NCI-H446 (cell line): ENCODE results near the gene TEX10.
"Not testable (repeated sequence)": the region's sequence is repeated elsewhere in the genome, so short reads cannot be mapped to it uniquely, and the experiment has no call there.

Experiments
- DNase-seq, 2 experiments: peaks; one replicate each; lab custom pipeline; 2025; lab: John Stamatoyannopoulos, UW

Gene TEX10

GRCh38 chr9:100352727-100353505 lies at the start of gene TEX10:
TSS of gene TEX10 (minus strand) at chr9:100352942. CDS start at chr9:100349363, 3,579 bp downstream.
- DNase-seq, result peak; percentile 32 to 83

DNA sequence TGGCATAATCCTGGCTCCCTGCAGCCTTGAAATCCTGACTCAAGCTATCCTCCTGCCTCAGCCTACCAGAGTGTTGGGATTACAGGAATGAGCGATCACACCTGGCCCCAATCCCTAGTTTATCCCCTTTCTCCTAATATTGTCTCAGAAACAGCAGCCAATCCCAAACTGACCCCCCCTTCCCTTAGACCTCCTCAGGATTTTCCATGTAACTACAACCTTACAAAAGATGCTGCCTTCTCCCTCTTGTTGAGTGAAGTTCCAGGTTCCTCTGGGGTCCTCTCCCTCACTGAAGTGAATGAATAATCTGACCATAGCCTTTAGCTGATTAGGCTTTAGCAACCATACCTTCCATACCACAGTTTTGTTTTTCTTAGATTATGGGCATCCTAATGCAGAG lies 48.3 kb upstream of the TEX10 start:
- no peak for DNase-seq

DNA sequence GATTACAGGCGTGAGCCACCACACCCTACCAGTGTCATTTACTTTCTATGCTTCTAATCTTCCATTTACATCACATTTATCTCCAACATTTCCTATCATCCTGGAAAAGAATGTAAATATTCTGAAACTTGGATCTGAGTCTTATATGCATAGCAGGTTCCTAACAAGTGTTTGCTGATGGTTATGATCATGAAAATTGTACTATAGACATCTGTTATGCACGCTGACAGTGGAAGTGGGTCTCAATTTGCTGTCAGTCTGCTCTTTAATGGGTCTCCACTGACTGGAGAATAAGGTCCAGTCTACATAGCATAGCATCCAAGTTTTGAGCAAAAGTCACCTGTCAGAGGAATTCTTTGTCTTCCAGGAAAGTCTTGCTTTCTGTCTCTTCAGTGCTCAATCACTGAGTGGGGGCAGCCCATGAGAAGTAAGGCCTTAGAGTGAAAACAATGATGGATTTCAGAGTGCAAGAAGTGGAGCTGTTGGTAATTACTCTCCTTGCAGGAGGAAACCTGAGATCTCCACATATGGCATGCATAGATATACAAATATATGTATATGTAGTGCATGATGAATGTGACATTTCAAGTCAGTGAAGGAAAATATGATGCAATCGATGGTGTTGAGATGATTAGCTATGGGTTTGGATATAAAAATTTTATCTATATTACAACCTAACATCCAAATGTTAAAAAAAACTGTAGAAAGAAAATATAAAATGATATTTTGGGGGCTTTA lies 45.0 kb upstream of the TEX10 start:
- DNase-seq, result no peak

DNA sequence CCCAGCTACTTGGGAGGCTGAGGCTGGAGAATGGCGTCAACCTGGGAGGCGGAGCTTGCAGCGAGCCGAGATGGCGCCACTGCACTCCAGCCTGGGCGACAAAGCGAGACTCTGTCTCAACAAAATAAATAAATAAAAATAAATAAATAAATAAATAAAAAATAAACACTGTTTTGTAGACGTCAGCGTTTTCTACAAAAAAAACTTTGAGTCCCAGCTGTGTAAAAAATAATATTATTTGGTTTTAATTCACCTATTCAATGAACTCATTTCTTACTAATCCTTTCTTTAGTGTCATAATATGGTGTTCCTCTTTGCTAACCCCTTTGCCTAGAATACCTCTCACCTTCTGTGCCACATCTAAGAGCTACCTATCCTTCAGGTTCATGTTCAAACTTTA lies 44.0 kb upstream of the TEX10 start:
- no peak for DNase-seq

DNA sequence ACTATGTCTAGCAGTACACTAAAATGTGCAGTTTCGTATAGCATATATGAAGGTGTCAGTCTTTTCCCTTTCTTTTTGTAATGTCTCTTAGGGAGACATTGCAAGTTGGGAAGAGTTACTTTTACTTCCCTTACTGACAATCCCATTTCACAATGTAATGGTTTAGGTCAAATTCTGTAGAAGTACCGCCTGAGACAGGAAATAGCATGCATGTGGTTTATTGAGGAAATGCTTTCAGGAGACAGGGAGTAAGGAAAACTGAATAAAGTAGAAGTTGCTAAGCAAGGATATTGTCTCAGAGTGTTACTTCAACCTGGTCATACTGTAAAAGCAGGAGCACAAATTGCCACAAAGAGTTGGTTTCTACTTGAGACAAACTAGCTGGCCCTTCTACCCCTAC lies 42.1 kb upstream of the TEX10 start:
- no peak for DNase-seq

GRCh38 chr9:100394032-100394695 lies 41.4 kb upstream of the TEX10 start:
- no peak for DNase-seq

DNA sequence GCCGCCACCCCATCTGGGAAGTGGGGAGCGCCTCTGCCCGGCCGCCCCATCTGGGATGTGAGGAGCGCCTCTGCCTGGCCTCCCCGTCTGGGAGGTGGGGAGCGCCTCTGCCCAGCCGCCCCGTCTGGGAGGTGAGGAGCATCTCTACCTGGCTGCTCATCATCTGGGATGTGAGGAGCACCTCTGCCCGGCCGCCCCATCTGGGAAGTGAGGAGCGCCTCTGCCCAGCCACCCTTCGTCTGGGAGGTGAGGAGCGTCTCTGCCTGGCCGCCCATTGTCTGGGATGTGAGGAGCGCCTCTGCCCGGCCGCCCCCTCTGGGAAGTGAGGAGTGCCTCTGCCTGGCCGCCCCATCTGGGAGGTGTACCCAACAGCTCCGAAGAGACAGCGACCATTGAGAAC lies 40.2 kb upstream of the TEX10 start:
- not testable (repeated sequence) for DNase-seq

- no peak for DNase-seq
These were observed 27.1 kb upstream of the TEX10 start for GRCh38 chr9:100379862-100380261.

DNA sequence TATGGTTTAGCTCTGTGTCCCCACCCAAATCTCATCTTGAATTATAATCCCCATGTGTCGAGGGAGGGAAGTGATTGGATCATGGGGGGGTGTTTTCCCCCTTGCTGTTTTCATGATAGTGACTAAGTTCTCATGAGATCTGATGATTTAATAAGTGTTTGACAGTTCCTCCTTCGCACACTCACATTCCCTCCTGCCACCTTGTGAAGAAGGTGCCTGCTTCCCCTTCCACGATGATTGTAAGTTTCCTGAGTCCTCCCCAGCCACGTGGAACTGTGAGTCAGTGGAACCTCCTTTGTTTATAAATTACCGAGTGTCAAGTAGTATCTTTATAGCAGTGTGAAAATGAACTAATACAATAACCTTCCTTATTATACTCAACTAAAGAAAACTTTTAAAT lies 24.3 kb upstream of the TEX10 start:
- no peak for DNase-seq

DNA sequence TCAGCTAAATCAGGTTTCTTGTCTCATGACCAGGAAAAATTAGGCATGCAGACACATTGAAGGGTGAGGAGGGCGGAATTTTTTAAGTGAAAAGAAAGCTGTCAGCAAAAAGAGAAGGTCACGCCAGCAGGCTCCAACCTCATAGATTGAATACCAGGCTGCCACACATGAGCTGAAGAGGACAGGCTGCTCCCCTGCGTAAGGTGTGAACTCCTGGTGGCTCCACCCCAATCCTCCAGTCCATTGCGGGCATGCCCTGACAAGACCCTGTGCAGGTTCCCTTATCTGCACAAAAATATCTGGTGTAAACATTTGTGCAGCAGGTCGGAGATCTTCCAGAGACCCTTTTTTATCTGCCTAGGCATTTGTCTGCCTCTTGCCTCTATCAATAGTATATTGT lies 22.9 kb upstream of the TEX10 start:
- no peak for DNase-seq

- no peak for DNase-seq
These were observed 19.9 kb upstream of the TEX10 start for GRCh38 chr9:100372648-100373047.

DNA sequence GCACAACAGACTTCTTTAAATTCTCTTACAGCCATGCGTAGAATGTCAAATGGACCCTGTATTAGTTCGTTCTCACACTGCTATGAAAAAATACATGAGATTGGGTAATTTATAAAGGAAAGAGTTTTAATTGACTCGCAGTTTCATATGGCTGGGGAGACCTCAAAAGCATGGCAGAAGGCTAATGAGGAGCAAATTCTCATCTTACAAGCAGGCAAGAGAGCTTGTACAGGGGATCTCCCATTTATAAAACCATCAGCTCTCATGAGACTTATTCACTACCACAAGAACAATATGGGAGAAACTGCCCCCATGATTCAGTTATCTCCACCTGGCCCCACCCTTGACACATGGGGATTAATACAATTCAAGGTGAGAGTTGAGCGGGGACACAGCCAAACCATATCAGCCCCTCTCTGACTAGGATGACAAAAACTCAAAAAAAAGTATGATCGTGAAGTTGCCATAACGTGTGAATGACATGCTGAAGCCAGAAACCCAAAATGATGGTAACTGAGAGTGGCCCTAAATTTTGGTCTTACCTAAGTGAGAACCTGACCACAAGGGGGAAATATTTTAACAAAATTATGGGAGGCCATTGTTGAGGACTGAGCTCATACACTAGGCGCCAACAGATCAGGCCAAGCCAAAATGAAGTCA lies 17.5 kb upstream of the TEX10 start:
- no peak for DNase-seq

GRCh38 chr9:100368672-100369071 lies 15.9 kb upstream of the TEX10 start:
- no peak for DNase-seq

DNA sequence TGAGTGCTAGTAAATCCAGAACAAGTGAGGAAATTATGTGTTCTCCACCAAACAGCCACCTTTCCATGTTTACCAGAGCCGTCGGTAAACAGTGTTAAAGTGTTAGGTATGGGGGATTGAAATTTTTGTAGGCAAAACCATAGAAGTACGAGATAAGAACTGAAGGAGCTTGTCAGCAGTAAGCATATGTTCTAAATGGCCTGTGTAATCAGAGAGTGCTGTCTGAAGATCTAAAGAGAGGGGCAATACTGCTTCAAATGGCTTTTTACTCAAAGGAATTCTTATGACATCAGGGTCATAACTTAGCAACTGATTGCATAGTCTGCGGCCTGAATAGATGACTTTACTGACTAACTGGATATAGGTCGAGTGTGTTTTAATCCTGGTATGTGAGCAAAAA lies 13.4 kb upstream of the TEX10 start:
- no peak for DNase-seq

DNA sequence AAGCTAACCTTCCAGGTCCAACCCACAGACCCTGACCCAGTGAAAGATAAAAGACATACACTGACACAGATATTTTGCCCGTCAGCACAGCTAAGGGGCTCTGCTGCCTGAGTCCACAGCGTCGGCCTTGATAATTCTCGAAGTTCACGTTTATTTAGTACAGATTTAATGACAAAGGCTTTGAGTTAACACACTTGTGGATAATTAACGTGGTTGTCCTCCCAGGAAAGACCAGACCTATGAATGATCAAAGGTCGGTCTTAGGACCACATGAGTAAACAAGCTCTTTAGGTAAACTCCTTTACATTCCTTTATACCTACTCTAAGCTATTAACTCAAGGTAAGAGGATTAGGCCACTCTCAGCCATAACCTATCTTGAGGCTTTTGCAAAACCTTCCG lies 11.3 kb upstream of the TEX10 start:
- no peak for DNase-seq

DNA sequence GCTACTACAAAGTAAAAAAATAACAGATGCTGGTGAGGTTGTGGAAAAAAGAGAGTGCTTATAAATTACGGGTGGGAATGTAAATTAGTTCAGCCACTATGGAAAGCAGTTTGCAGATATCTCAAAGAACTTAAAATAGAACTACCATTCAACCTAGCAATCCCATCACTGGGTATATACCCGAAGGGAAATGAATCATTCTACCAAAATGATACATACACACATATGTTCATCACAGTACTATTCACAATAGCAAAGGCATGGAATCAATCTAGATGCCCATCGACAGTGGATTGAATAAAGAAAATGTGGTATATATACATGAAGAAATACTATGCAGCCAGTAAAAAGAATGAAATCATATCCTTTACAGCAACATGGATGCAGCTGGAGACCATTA lies 6.3 kb upstream of the TEX10 start:
- no peak for DNase-seq

- DNase-seq, result no peak
These were observed 4.8 kb upstream of the TEX10 start for GRCh38 chr9:100357501-100357900.

DNA sequence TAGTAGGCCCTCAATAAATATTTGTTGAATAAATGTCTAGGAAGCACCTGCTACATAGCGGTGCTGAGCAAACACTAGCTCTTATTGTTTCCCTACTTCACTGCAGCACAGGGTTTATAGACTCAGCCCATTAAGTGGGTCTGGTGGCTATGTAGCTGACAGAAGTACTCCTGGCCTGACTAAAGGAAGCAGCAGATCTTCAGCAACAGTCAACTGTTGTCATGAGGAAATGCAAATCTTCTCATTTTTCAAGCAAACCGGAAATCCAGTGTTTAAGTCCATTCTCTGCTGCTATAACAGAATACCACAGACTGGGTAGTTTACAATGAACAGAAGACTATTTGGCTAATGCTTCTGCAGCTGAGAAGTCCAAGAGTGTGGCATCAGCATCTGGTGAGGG lies 2.8 kb upstream of the TEX10 start:
- no peak for DNase-seq

DNA sequence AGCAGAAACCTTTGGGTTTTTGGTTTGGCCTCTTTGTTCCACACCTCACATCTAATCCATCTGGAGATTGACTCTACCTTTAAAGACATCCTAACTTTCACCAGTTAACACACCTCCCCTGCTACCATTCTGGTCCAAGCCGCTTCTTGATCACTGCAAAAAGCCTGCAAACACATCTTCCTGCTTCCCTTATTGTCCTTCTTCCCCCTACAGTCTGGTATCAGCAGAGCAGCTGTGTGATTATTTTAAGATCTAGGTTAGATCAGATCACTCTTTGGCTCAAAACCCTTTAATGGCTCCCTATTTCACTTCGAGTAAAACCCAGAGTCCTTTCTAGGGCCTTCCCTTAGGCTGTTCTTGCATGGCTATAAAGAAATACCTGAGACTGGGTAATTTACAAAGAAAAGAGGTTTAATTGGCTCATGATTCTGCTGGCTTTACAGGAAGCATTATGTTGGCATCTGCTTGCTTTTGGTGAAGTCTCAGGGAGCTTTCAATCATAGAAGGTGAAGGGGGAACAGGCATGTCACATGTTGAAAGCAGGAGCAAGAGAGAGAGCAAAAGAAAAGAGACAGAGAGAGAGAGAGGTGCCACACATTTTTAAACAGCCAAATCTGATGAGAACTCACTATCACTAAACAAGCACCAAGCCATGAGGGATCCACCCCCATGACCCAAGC lies 1.5 kb upstream of the TEX10 start:
- no peak for DNase-seq

DNA sequence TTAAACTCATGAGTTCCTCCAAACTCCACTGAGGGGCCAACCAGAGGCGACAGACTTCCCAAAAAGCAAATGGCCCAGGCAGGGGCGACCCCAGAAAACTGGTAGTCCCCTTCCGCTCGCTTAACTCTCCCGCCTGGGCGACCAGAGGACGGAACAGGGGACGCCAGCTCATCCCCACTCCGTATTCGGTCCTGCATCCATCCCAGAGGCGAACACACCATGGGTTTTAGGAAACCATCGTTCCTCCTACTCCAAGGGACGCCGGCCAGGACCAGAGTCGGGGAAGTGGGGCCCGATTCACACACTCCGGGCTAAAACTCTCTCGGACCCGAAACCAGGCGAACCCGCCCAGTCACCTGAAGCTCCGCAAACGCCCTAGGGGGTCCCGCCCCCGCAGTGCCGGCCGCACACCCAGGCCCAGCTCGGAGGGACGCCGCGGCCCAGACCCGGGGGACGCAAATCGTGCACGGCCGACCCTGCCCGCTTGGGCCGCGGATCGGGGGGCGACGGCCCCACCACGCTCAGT lies 478 bp downstream of the TEX10 start:
- DNase-seq, result no peak

- no peak for DNase-seq
These were observed 1.2 kb downstream of the TEX10 start for GRCh38 chr9:100351508-100351907.

GRCh38 chr9:100350188-100350587 lies 2.6 kb downstream of the TEX10 start:
- DNase-seq, result no peak
